Posterior cingulate gyrus (tissue), 11 donors: ENCODE results near the gene ZSWIM7.

Experiments
- DNase-seq, 10 donors: peaks; one replicate each; pipeline versions ENCODE4 v3.0.0 to v3.0.0-alpha.2; 2020 to 2021; ENCODE audit warnings: mixed read lengths in 3 of 10
- intact Hi-C: fragments of 100-400 bp; cut with DNase I; formaldehyde crosslinking; loops from one replicate; pipeline ENCODE4 v1.15.1; 2023

ZSWIM7 gene

GRCh38 chr17:15999141-15999973 lies at the start of gene ZSWIM7, which contains the start of gene TTC19:
Gene ZSWIM7, minus strand, starts transcription at chr17:15999704. Its CDS starts 110 bp downstream, at chr17:15999594.
Gene TTC19, plus strand, starts transcription at chr17:15999824. Its CDS starts 25 bp downstream, at chr17:15999849.
- intact Hi-C loops: loop anchor here (2.0 kb wide), 3 partner anchors 55 to 215 kb away; partner anchors contain the start of genes ADORA2B and NCOR1
- peak; percentile 94 to 100 (median 98) for DNase-seq

DNA sequence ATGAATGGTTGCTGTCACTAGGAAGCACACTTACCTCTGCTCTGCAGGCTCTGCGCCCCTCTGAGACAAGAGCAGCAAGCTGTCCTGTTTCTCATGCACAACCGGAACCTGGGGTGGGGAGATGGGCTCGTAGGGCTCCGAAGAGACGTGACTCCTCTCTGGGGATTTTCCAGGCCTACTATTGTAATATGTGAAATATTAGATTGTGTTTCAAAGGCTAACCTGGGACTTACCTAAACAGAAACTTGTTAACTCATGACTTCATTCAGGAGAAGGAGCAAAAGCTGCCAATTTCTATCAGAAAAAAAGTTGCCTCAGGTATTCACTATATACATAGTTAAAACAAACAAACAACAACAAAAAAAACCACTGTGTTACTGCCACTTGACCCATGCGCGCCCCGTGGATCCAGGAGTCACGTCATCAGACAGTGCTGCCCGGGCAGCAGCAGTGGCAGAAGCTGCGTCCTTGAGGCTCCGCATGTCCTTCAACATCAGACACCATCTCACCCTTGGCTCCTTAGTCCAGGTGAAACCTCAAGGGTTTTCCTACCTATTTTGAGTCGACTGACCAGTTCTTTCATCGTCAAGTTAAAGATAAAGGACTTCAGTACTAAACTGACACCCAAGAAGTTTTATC lies 49.4 kb upstream of the ZSWIM7 start:
- intact Hi-C loops: no loop called here
- no peak for DNase-seq

DNA sequence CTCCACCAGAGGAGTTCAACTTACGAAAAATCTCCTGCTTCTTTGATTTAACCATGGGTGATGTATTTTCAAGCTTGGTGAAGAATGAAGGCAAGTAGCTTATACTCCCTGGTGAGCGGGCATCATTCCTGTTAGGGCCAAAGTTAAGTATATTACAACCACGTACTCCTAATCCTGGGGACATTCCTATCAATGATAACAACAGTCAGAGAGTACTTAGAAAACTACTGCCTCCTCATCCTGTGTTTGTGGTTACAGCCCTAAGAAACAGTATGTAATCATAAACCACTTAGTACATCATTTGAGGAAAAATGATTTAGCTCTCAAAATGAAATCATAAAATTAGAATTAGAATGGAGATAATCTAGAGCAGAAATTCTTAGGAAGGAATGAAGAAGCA lies 47.5 kb upstream of the ZSWIM7 start:
- intact Hi-C loops: no loop called here
- no peak for DNase-seq

DNA sequence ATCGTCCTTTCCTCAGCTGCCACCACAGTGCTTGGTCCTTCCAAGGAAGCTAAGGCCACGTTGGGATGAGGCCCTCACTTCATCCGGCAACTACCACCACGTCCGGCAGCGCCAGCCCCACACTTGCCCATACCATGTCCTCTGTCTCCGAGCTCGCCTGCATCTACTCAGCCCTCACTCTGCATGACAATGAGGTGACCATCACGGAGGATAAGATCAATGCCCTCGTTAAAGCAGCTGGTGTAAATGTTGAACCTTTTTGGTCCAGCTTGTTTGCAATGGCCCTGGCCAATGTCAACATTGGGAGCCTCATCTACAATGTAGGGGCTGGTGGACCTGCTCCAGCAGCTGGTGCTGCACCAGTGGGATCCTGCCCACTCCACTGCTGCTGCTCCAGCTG lies 45.0 kb upstream of the ZSWIM7 start:
- no peak for DNase-seq
- intact Hi-C loops: no loop called here

DNA sequence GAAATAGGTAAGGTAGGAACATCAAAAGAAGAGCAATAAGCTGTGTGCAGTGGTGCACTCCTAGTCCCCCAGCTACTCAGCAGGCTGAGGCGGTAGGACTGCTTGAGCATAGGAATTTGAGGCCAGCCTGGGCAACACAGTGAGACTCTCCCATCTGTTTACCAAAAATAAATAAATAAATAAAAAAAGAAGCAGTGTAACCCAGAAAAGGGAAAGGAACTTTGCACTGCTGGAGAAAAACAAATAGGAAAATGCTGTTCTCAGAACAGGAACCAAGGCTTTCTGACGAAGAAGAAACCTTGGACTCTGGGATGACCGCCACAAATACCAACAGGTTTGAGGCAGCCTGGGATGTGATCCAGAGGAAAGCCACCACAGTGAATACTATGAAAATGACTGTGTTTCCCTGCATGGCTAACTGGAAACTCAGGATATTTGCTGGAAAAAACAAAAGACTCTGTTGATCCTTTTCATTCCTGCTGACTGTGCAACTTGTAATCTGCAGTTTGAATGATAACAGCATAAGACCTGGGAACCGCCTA lies 41.3 kb upstream of the ZSWIM7 start:
- intact Hi-C loops: no loop called here

GRCh38 chr17:16037636-16038035 lies 38.1 kb upstream of the ZSWIM7 start:
- intact Hi-C loops: no loop called here
- DNase-seq: no peak

More for the DNA sequence above, 41.3 kb upstream of the ZSWIM7 start:
- no peak for DNase-seq

- no peak for DNase-seq
- intact Hi-C loops: no loop called here
Observed at GRCh38 chr17:16036261-16036660, 36.8 kb upstream of the ZSWIM7 start.

GRCh38 chr17:16033729-16034349 lies 34.3 kb upstream of the ZSWIM7 start:
- intact Hi-C loops: no loop called here
- DNase-seq: no peak

GRCh38 chr17:16027708-16028584 lies 28.4 kb upstream of the ZSWIM7 start:
- no peak for DNase-seq

DNA sequence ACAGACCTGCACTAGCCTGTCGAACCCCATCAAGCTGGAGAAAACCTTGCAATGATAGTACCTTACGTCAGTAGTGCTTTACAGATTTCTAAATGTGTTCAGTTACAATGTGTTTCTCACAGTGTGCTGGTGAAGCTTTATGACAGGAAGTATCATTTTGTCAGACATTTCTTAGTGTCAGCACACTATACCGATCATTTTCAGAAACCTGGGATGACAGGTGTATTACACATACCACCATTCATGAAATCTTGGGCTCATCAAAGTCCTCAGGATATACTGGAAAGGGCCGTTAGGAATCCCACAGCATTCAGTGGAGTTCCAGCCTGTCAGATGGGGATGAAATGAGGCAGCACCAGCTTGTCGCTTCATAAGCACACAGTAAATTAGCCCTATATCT lies 27.4 kb upstream of the ZSWIM7 start:
- intact Hi-C loops: no loop called here
- no peak for DNase-seq

More at GRCh38 chr17:16027708-16028584, 28.4 kb upstream of the ZSWIM7 start:
- intact Hi-C loops: no loop called here

- intact Hi-C loops: no loop called here
- no peak for DNase-seq
Observed at GRCh38 chr17:16025202-16025601, 25.7 kb upstream of the ZSWIM7 start.

DNA sequence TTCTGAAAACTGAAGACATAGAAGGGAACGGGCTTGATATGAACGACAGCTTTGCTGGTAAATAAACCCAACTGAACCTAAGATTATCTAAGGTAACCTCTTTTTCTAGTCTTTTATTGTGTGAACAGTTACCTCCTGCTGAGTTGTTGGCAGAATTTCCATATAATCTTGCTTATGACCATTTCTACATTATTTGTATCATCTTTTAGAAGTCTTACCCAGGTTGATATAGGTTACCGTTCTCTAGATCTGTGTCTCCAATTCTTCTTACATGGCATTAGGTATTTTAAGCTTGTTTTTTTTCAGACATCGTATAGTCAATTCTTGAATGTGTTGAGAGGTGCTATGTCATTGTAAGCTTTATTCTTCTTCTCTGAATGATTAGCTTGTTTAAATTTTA lies 24.4 kb upstream of the ZSWIM7 start:
- no peak for DNase-seq
- intact Hi-C loops: no loop called here

GRCh38 chr17:16019347-16019746 lies 19.8 kb upstream of the ZSWIM7 start:
- no peak for DNase-seq
- intact Hi-C loops: no loop called here

GRCh38 chr17:16013943-16014407 lies 14.5 kb upstream of the ZSWIM7 start:
- no peak for DNase-seq
- intact Hi-C loops: no loop called here

DNA sequence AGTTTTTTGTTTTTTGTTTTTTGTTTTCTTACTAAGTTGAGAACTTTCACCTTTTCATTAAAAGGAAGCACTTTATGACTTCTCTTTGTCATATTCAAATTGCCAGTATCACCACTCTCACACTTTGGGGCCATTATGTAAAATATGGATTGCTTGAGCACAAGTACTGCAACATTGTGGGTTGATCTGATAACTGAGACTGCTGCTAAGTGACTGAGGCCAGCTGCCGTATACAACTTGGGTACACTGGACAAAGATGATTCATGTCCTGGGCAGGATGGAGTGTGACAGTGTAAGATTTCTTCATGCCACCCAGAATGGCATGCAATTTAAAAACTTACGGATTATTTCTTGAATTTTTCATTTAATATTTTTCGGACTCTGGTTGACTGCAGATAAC lies 7.9 kb upstream of the ZSWIM7 start:
- intact Hi-C loops: no loop called here
- no peak for DNase-seq

GRCh38 chr17:16005636-16006035 lies 6.1 kb upstream of the ZSWIM7 start:
- intact Hi-C loops: no loop called here
- no peak for DNase-seq

DNA sequence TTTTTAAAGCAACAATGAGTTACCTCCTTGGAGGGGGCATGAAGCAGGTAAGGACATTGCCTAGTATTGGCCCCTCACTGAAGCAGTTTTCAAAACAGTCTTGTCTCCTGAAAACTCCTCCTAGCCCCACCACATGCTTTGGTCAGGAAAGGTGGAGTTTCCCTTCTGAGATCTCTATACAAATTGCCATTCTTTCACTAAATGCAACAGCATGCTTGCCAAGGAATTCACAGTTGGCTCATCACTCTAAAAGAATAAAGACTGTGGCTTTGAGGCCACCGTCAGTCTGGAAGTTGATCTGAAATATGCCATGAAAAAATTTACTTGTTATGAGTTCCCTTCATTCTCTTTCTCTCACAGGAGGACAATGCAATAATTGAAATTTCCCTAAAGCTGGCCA lies 4.3 kb upstream of the ZSWIM7 start:
- intact Hi-C loops: no loop called here
- no peak for DNase-seq

- no peak for DNase-seq
- intact Hi-C loops: no loop called here
Observed at GRCh38 chr17:16002708-16003260, 3.3 kb upstream of the ZSWIM7 start.

- DNase-seq: no peak
- intact Hi-C loops: no loop called here
Observed at GRCh38 chr17:16001226-16001897, 1.9 kb upstream of the ZSWIM7 start.
